Activated CD4-positive, alpha-beta memory T cell treated with anti-CD3 and anti-CD28 coated beads for 36 hours (primary cell): ENCODE results near the gene NUTM2B. TPM values are rescaled to one million over a fixed set of nuclear protein-coding genes. Genes with fewer than 3 reads are reported as not detected.

ENCODE experiments used
- total RNA-seq, 2 experiments: library from RNA; stranded (reverse); gene quantifications; one replicate each; pipeline ENCODE4 v1.2.3, GENCODE V29; 2021

Gene NUTM2B
- total RNA-seq, 2 experiments from 2014 or later, result 0.45 to 0.56 TPM

Other genes with a start within 250 kb of the NUTM2B start
- gene EIF5AL1, start 190.7 kb upstream of the NUTM2B start, total RNA-seq, result 1 to 10 TPM; 2.4 to 3.2 TPM
- not detected for gene SFTPA2, start 142.8 kb upstream of the NUTM2B start, total RNA-seq
- gene SFTPA1, start 92.3 kb upstream of the NUTM2B start, total RNA-seq, result not detected
- gene NUTM2E, start 123.5 kb downstream of the NUTM2B start, total RNA-seq, result under 1 TPM in 1 of 2 experiments, not detected in 1; 0.12 TPM
- under 1 TPM in 1 of 2 experiments, not detected in 1; 0.33 TPM for gene SFTPD, start 245.9 kb downstream of the NUTM2B start, total RNA-seq